NCI-H774 (cell line): ENCODE measurements around the gene CFAP90.

ENCODE experiments used
- DNase-seq: peaks from one replicate; lab custom pipeline; 2025; lab: John Stamatoyannopoulos, UW

CFAP90 gene

GRCh38 chr5:7868427-7868772, 17.5 kb upstream of the CFAP90 start:
- no peak for DNase-seq

- no peak for DNase-seq
Measured at GRCh38 chr5:7867260-7867659, 16.3 kb upstream of the CFAP90 start.

- DNase-seq, result no peak
Measured at GRCh38 chr5:7866196-7866595, 15.3 kb upstream of the CFAP90 start.

- no peak for DNase-seq
Measured at GRCh38 chr5:7857926-7858632, 7.1 kb upstream of the CFAP90 start.

- no peak for DNase-seq
Measured at GRCh38 chr5:7857361-7857760, 6.4 kb upstream of the CFAP90 start.

GRCh38 chr5:7856855-7857254, 5.9 kb upstream of the CFAP90 start:
- peak; percentile 60 for DNase-seq

GRCh38 chr5:7855611-7856010, 4.7 kb upstream of the CFAP90 start:
- DNase-seq, result no peak

- DNase-seq, result no peak
Measured at GRCh38 chr5:7852988-7853387, 2.1 kb upstream of the CFAP90 start.

GRCh38 chr5:7852542-7852941, 1.6 kb upstream of the CFAP90 start:
- DNase-seq, result no peak

- peak; percentile 38 for DNase-seq
Measured at GRCh38 chr5:7851617-7852289, 820 bp upstream of the CFAP90 start.

- peak; percentile 41 for DNase-seq
Measured at GRCh38 chr5:7851240-7851592, 283 bp upstream of the CFAP90 start.

GRCh38 chr5:7849681-7850394, 1.1 kb downstream of the CFAP90 start:
- peak; percentile 7 for DNase-seq

GRCh38 chr5:7848296-7848695, 2.6 kb downstream of the CFAP90 start:
- no peak for DNase-seq

GRCh38 chr5:7846327-7846726, 4.6 kb downstream of the CFAP90 start:
- no peak for DNase-seq

- DNase-seq, result no peak
Measured at GRCh38 chr5:7845557-7845956, 5.4 kb downstream of the CFAP90 start.

GRCh38 chr5:7844901-7845300, 6.0 kb downstream of the CFAP90 start:
- DNase-seq, result no peak

GRCh38 chr5:7842531-7842930, 8.4 kb downstream of the CFAP90 start:
- DNase-seq, result no peak

- no peak for DNase-seq
Measured at GRCh38 chr5:7837403-7837802, 13.5 kb downstream of the CFAP90 start.

- DNase-seq, result no peak
Measured at GRCh38 chr5:7834982-7835381, 16.0 kb downstream of the CFAP90 start.

- peak; percentile 49 for DNase-seq
Measured at GRCh38 chr5:7828269-7828668, 22.7 kb downstream of the CFAP90 start.

- DNase-seq, result no peak
Measured at GRCh38 chr5:7827610-7828009, 23.3 kb downstream of the CFAP90 start.

- no peak for DNase-seq
Measured at GRCh38 chr5:7825630-7826029, 25.3 kb downstream of the CFAP90 start.

- no peak for DNase-seq
Measured at GRCh38 chr5:7824995-7825394, 25.9 kb downstream of the CFAP90 start.
